GM10847 (cell line): Measurements from ENCODE around the gene SOX5.

Experiments used
- POLR2A ChIP-seq: IDR thresholded peaks from 2 replicates; pipeline ENCODE4 v1.6.1; 2011; ENCODE audit not compliant: insufficient read length; ENCODE audit errors: extremely low read depth

SOX5 gene

GRCh38 chr12:23880988-23881387, 68.5 kb downstream of the SOX5 start:
- TF ChIP-seq POLR2A = no peak

- no peak for TF ChIP-seq POLR2A
Measured at GRCh38 chr12:23867794-23868193, 81.7 kb downstream of the SOX5 start.

GRCh38 chr12:23862701-23863100, 86.8 kb downstream of the SOX5 start:
- no peak for TF ChIP-seq POLR2A

- no peak for TF ChIP-seq POLR2A
Measured at GRCh38 chr12:23860019-23860418, 89.5 kb downstream of the SOX5 start.

GRCh38 chr12:23857178-23857577, 92.3 kb downstream of the SOX5 start:
- no peak for TF ChIP-seq POLR2A

GRCh38 chr12:23855813-23856212, 93.7 kb downstream of the SOX5 start:
- no peak for TF ChIP-seq POLR2A

- no peak for TF ChIP-seq POLR2A
Measured at GRCh38 chr12:23854598-23854997, 94.9 kb downstream of the SOX5 start.

- TF ChIP-seq POLR2A = no peak
Measured at GRCh38 chr12:23853640-23854039, 95.8 kb downstream of the SOX5 start.

GRCh38 chr12:23851602-23852001, 97.9 kb downstream of the SOX5 start:
- no peak for TF ChIP-seq POLR2A

- no peak for TF ChIP-seq POLR2A
Measured at GRCh38 chr12:23847857-23848256, 101.6 kb downstream of the SOX5 start.

- TF ChIP-seq POLR2A = no peak
Measured at GRCh38 chr12:23843958-23844357, 105.5 kb downstream of the SOX5 start.

GRCh38 chr12:23834076-23834475, 115.4 kb downstream of the SOX5 start:
- no peak for TF ChIP-seq POLR2A

GRCh38 chr12:23831739-23832138, 117.7 kb downstream of the SOX5 start:
- no peak for TF ChIP-seq POLR2A

- no peak for TF ChIP-seq POLR2A
Measured at GRCh38 chr12:23830210-23830609, 119.3 kb downstream of the SOX5 start.

GRCh38 chr12:23827353-23827752, 122.1 kb downstream of the SOX5 start:
- no peak for TF ChIP-seq POLR2A

- no peak for TF ChIP-seq POLR2A
Measured at GRCh38 chr12:23824358-23824757, 125.1 kb downstream of the SOX5 start.

GRCh38 chr12:23817345-23817744, 132.1 kb downstream of the SOX5 start:
- TF ChIP-seq POLR2A = no peak

- no peak for TF ChIP-seq POLR2A
Measured at GRCh38 chr12:23816394-23816851, 133.0 kb downstream of the SOX5 start.
